GM10266 (cell line): Measurements from ENCODE around the gene ARMH3.

Experiments used
- DNase-seq: peaks from one replicate; pipeline ENCODE4 v3.0.0; 2012; ENCODE audit errors: extremely low spot score
- TF ChIP-seq, protein P1 (sequence below): IDR thresholded peaks from 2 replicates; pipeline ENCODE4 v1.5.1; 2012; ENCODE audit warnings: mild to moderate bottlenecking, low read depth; ENCODE audit not compliant: control insufficient read depth, insufficient read depth; ENCODE audit errors: missing control alignments

The ARMH3 gene

DNA sequence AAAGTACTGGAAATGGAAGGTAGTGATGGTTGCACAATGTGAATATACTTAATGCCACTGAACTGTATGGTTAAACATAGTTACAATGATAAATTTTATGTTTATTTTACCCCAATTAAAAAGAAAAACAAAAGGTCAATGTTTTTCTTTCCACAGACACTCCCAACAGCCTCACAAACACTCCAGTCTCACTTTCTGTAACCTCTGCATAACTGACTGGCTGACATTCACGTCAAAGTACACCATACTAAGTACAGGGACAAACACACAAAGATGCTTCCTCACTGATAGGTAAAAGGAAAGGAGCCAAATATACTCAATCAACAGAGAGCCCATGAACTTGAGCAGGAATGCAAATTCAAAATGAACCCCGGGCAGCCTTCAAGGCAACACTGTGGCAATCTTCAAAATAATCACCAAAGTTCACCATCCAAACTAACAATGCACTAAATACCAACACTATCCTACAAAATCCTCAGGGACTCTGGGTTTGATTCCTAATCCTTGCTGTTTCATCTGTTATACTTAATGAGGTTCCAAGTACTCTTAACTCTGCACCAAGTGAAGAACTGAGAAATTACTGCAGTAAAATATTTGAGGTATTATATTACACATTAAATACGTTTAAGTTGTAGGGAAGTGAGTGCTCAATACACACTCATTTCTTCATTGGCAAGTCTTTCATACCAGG is 90.8 kb downstream of the ARMH3 start:
- TF ChIP-seq, protein P1, sequence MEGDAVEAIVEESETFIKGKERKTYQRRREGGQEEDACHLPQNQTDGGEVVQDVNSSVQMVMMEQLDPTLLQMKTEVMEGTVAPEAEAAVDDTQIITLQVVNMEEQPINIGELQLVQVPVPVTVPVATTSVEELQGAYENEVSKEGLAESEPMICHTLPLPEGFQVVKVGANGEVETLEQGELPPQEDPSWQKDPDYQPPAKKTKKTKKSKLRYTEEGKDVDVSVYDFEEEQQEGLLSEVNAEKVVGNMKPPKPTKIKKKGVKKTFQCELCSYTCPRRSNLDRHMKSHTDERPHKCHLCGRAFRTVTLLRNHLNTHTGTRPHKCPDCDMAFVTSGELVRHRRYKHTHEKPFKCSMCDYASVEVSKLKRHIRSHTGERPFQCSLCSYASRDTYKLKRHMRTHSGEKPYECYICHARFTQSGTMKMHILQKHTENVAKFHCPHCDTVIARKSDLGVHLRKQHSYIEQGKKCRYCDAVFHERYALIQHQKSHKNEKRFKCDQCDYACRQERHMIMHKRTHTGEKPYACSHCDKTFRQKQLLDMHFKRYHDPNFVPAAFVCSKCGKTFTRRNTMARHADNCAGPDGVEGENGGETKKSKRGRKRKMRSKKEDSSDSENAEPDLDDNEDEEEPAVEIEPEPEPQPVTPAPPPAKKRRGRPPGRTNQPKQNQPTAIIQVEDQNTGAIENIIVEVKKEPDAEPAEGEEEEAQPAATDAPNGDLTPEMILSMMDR, result no peak
- DNase-seq, result no peak

DNA sequence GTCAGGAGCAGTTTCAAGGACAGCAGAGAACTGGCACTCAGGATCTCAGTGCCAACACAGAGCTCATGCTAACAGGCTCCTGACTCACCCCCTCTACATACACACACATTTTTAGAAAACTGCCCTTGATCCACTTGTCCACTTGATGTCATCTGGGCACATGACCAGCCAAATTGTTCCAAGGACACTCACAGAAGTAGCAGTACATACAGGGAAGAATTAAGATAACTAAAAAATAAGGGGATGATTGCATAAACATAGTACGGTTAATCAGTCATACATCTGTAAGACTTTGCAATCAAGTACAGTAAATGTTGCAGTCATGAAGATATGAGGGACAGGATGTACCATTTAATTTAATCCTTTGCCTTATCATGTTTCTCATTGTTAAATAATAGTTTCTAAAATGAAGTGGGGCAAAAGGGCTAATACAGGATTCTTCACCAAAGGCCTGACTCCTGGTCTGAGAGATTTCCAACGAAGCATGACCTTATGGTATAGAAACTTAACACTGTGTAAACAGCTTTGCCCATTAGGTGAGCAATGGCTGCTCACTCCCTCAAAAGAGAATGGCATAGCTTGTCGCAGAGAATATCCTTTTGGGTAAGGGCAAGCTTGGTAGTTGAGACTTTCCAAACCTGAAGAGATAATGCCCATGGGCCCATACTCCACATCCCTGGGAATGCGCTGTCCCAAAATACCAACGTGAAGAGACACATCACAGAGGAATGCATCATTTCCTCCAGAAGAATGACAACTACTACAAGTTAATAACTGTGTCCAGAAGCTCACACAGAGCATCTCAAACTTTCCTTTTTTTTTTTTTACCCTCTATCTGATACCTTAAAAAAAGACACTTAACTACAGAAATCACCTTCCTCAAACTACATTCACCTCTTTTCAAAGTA is 94.1 kb downstream of the ARMH3 start:
- no peak for DNase-seq
- TF ChIP-seq, protein P1, result no peak

DNA sequence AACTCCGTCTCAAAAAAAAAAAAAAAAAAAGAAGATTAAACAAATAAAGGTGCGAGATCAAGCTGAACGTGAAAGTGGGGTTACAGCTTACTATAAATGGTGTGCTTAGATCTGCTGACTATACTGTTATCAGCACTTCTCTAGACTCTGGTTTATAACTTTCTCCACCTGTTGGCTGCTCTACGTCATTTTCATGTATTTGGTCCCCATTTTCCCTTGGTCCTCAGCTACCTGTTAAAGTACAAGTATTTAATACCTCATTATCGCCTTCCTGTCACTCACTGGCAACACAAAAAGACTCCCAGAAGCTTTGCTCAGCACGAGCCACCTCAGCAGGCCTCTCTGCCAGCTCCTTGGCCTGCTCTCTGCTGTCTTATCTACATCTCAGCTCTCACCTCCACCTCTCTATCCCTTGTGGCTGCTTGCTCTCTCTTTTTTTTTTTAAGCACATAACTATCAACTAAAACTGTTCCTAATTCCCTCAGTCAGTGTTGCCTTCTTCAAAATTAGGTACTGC is 95.0 kb downstream of the ARMH3 start:
- no peak for DNase-seq
- TF ChIP-seq, protein P1, result no peak

DNA sequence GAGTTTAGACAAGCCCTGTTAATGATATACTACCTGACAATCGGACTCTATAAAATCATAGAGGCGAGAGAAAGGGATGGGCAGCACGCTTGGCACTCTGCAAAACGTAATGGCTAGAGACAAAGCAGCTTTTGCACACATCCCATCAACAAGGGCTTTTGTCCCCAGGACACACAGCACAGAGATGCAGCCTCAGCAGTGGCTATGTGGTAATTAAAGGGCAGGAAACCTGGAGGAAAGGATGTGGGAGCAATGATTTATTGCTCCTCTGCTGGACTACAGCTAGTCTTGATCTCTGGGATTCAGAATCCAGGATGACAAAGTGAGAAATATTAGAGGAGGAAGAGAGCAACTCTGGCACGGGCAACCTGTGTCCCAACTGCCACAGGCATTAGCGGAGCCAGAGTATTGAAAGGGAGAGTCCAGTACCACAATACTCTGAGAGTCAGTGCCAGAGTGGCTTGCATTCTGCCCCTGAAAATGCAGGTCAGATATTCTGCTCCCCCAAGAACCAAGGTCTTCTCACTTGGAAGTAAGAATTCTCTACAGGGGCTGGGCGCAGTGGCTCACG is 96.5 kb downstream of the ARMH3 start:
- TF ChIP-seq, protein P1, result no peak
- DNase-seq, result no peak

DNA sequence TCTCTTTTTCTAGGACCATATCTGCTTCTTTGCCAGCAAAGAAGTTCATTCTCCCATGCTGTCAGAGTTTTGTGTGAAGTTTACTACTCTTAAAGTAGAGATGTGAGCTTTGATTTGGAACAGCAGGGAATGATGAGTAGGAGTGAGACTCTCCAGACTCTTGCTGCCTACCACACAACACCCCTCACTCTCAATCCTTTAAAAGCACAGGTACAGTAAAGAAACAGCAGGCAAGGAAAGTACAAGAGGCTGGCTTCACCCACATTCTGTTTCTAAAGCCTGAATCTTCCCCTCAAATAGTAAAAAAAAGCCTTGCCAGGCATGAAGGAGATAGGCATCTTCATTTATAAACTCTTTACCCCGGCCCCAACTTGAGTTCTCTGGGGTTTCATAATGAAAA is 97.3 kb downstream of the ARMH3 start:
- no peak for DNase-seq
- TF ChIP-seq, protein P1, result no peak

DNA sequence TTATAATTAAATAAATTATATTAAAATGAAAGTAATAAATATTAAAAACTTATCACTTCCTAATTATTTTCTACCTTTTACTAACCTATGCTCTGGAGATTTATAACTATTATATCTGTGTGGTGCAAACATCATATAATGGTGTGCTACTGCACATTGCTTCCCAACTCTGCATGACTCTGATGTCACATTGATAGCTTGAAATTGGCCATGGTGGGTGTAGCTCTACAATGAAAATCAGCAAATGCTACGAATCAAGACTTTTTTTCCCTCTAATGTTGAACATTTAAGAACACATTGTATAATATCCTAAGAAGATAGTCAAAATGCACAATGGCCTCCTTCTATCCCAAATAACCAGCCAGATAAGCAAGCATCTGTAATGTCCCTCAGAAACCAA is 99.1 kb downstream of the ARMH3 start:
- no peak for DNase-seq
- TF ChIP-seq, protein P1, result no peak

DNA sequence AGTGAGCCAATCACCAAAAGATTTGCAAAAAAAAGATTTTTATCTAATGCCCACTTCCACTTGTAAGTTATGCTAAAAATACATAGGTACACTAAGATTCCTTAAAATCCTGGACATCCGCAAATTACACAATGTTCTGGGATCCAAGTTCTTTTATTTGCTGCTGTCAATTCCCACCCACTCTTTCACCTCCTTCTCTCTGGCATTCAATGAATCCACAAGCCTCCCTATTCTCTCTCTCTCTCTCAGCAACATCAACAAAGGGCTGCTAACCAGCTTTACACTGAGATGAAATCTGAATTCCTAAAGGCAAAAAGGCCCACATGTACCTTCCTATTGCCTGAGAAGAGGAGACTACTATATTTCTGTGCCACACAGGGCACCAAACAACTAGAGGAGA is 99.9 kb downstream of the ARMH3 start:
- TF ChIP-seq, protein P1, result no peak

More for the DNA sequence above, 99.9 kb downstream of the ARMH3 start:
- no peak for DNase-seq
